ENCODE data around the gene ITIH5. TPM values are rescaled to one million over a fixed set of nuclear protein-coding genes. Genes with fewer than 3 reads are reported as not detected.

The ITIH5 gene
- total RNA-seq, 1 donor from 2014 or later, result not detected

DNA sequence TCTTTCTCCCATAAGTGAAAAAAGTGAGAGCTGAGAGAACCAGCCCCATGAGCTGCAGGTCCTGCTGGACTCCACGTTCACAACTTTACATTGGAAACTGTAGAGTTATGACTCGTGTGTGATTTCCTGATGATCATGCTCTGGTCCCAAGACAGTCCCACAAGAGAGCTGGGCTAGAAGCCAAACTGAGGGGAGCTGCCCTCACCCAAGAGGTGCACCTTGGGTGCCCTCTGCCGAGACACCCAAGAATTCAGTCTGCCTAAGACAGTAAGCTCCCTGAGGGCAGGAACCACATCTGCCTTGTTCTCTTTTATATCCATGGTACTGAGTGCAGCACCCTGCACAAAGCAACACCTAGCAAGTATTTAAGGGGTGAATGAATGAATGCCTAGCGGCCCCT lies 143.1 kb downstream of the ITIH5 start:
- intact Hi-C loops (cut with micrococcal nuclease), result loop anchor here (2.0 to 10.0 kb wide), 4 partner anchors 291 to 1777 kb away; partner anchors contain the start of gene TAF3

DNA sequence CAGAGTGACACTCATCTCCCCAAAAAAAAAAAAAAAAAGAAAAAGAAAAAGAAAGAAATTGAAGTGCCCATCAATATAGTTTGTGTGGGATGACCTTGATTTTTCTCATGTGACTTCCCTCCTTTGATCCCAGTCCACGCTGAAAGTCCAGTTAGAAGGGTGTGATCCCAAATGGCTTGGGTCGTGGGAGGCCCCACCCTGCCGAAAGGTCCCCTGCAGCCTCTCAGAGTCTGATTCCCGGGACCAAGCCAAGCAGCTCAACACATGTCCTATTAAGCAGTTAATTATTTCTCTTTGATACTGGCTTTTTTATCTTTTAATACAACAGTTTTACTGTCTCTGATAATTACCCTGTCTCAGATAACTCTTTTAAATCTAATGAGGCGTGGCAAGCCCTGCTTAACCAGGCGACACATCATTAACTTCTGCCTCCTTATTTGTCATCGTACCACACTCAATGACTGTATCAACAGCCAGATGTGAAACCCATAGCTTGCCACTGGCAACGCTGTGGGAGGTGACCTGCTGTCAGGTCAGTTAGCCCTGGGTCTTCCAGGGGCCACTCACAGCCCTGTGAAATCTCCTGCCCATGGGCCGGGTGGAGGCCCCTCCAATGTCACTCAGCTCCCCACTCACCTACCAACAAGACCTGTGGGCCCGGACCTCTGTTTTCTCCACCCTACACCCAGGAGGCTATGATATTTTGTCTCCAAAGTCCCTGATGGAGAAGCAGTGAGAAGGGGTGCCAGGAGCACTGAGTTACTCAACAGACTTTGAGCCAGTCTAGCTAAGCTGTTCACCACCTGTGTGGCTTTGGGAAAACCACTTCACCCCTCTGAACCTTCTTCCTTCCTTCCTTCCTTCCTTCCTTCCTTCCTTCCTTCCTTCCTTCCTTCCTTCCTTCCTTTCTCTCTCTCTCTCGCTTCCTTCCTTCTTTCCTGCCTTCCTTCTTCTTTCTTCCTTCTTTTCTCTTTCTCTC lies 146.0 kb downstream of the ITIH5 start:
- intact Hi-C loops (cut with micrococcal nuclease), result loop anchor here (10.0 kb wide), 3 partner anchors 294 to 524 kb away; partner anchors contain the start of gene TAF3

DNA sequence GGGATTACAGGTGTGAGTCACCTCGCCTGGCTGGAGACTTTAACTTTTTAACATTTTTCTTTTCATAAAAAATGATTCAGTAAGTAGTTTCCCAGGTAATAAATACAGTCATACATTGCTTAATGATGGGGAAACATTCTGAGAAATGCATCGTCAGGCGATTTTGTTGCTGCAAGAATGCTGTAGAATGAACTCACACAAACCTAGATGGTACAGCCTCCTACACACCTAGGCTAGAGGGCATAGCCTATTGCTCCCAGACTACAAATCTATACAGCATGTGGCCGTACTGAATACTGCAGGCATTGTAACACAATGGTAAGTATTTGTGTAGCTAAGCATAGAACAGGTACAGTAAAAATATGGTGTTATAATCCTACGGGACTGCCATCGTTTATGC lies 147.4 kb downstream of the ITIH5 start:
- intact Hi-C loops (cut with micrococcal nuclease), result no loop called here

DNA sequence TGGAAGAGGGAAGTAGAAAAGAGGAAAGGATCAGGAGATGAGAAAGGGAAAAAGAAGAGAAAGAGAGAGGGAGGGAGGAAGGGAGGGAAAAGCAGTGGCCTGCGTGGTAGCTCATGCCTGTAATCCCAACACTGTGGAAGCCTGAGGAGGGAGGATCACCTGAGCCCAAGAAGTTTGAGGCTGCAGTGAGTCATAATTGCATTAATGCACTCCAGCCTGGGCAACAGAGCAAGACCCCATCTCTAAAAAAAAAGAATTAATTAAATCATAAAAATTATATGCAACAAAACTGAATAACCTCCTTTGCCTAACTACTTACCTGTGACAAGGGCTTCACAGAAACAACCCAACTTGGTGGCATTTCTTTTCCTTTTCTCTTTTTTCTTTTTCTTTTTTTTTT lies 148.1 kb downstream of the ITIH5 start:
- intact Hi-C loops (cut with micrococcal nuclease), result no loop called here

DNA sequence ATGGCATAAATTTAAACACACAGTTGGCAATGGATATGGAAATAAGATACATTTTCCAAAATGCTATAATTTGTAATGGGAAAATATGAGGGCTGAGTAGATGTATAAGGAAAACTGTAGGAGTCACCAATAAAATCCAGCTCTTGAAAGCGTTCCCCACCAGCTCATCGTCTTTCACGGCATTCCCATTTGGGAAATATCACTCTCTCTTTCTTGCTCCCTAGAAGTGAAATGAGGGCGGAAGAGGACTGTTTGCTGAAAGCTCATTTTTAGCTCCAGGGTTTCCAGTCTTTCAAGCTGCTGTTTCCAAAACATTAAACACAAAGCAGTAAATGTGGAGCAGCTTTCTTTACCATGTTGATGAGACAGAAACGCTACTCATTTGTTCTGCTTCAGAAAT lies 151.3 kb downstream of the ITIH5 start:
- intact Hi-C loops (cut with micrococcal nuclease), result no loop called here

DNA sequence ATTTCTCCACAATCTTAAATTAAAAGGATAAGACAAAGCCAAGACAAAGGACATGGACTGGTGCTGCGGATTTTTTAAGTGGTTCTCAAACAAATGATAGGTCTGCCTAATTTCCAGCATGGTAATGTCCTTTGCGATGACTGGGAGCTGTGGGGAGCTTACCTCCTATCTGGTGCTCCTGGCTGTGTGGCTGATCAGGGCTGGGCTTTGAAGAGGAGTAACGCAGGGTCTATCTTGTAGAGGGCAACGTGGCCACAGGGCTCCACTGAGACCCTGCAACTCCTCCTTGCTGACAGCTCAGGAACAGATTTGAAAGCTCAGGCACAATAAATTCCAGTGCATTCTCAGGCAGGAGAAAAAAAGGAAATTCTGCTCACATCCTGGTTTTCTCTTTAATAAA lies 152.8 kb downstream of the ITIH5 start:
- intact Hi-C loops (cut with micrococcal nuclease), result no loop called here

DNA sequence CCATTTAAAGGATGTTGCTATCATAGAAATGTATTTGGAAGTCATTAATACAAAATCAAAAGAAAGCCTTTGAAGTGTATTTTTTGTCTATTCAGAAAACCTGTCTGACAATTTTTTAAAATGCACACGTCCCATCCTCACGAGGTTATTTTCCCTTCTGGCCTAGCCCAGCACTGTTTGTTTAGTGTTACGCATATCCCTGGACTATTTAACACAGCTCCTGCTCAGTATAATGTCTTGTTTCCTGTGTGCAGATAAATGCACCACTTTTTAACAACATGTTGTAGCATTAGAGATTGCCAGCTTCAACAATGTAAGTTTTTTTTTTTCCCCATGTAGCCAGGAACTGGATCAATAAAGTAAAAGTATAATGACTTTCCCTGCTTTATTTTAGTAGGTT lies 153.3 kb downstream of the ITIH5 start:
- intact Hi-C loops (cut with micrococcal nuclease), result no loop called here

DNA sequence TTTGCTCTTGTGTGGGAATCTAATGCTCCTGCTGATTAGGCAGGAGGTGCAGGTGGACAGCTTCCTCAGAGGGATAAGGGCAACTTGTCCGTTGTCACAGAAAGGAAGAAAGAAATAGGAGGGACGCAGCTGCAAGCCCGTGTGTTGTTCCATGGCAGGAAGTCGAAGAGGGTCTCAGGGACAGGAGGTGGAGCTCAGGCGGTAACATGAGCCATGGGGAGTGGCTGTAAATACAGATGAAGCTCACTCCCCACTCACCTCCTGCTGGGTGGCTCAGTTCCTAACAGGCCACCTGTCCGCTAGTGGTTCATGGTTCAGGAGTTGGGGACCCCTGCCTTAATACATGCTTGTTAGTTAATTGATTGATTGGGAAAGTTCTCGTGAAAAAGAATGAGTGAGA lies 154.3 kb downstream of the ITIH5 start:
- intact Hi-C loops (cut with micrococcal nuclease), result no loop called here

DNA sequence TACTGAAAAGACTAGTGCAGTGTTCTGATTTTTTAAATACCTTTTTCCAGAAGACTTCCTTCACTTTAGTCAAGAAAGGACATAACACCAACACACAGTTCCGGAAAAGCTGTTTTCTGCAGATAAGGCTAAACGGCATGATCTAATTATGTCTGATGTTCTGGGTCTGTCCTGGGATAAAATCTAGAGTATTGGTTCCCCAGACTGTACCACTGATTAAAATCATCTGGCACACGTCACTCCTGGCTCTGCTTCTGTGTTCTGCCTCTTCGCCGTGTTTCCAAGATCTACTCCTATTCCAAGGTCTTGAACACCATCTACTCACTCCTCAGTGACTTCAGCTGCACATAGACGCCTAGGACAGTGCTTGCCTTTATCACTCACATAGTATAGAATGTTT lies 155.2 kb downstream of the ITIH5 start:
- intact Hi-C loops (cut with micrococcal nuclease), result no loop called here

Other genes with a start within 250 kb of the ITIH5 start
- not detected in 2 replicates for gene ITIH2, start 36.4 kb upstream of the ITIH5 start, total RNA-seq
- gene KIN, start 121.0 kb upstream of the ITIH5 start, total RNA-seq, result 12.5 and 15.3 TPM in 2 replicates
- 301 and 317 TPM in 2 replicates for gene ATP5F1C, start 121.2 kb upstream of the ITIH5 start, total RNA-seq
- gene TAF3, start 151.5 kb upstream of the ITIH5 start, total RNA-seq, result 15.0 and 15.3 TPM in 2 replicates